Measurements from ENCODE around the gene RGS7.

DNA sequence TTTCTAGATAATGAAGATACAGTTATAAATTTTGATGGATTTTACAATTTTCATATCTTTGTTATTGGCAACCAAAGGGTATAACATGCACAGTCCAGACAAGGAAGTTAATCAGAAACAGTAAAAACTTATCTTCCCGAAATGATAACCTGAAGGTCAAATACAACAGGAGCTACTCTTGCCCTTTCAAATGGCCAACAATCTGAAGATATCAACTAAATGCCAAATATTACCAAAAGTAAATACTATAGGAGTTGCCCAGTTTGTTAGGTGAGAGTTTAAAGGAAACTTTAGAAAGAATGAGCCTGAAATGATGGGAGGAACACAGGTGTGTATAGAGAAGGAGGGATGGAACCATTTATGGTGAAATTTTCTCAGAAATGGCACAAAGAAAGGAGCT lies 153.2 kb downstream of the RGS7 start:
- TF ChIP-seq RAD21 (conservative IDR thresholded peaks at IDR 0.05) (no peak), POLR2AphosphoS5 (IDR thresholded peaks at IDR 0.05) (no peak), SMC3 (conservative IDR thresholded peaks at IDR 0.05; ENCODE audit: poor library complexity) (no peak), TAF1 (IDR thresholded peaks at IDR 0.05; ENCODE audit: low read depth) (no peak), EZH2 (IDR thresholded peaks at IDR 0.05; ENCODE audit: borderline replicate concordance, insufficient read depth, low read length, poor library complexity, severe bottlenecking) (no peak)
- TF ChIP-seq, protein P1, sequence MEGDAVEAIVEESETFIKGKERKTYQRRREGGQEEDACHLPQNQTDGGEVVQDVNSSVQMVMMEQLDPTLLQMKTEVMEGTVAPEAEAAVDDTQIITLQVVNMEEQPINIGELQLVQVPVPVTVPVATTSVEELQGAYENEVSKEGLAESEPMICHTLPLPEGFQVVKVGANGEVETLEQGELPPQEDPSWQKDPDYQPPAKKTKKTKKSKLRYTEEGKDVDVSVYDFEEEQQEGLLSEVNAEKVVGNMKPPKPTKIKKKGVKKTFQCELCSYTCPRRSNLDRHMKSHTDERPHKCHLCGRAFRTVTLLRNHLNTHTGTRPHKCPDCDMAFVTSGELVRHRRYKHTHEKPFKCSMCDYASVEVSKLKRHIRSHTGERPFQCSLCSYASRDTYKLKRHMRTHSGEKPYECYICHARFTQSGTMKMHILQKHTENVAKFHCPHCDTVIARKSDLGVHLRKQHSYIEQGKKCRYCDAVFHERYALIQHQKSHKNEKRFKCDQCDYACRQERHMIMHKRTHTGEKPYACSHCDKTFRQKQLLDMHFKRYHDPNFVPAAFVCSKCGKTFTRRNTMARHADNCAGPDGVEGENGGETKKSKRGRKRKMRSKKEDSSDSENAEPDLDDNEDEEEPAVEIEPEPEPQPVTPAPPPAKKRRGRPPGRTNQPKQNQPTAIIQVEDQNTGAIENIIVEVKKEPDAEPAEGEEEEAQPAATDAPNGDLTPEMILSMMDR (IDR thresholded peaks at IDR 0.05; ENCODE audit: poor library complexity, severe bottlenecking), result no peak
